ENCODE results near the gene GSN. TPM values are rescaled to one million over a fixed set of nuclear protein-coding genes. Genes with fewer than 3 reads are reported as not detected.

The GSN gene
- total RNA-seq, 4 donors from 2014 or later, result 3,140 to 6,734 (median 4,294) TPM

DNA sequence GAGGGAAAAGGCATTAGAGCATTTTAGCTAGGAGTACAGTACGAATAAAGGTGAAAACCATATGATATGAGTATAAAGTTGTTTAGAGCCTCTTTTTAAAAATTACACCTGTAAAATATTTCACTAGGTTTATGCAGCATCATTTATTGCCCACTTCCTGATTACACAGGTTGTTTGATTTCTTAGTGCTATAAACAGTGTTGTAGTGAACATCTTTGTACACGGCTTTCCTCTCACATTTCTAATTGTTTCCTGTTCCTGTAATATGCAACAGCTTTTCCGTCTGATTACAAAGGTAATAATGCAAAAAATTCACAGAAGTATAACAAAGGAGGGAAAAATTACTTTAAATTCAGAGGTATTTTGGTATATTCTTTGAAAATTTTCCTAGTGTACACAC lies 89.0 kb downstream of the GSN start:
- TF ChIP-seq, protein P1, sequence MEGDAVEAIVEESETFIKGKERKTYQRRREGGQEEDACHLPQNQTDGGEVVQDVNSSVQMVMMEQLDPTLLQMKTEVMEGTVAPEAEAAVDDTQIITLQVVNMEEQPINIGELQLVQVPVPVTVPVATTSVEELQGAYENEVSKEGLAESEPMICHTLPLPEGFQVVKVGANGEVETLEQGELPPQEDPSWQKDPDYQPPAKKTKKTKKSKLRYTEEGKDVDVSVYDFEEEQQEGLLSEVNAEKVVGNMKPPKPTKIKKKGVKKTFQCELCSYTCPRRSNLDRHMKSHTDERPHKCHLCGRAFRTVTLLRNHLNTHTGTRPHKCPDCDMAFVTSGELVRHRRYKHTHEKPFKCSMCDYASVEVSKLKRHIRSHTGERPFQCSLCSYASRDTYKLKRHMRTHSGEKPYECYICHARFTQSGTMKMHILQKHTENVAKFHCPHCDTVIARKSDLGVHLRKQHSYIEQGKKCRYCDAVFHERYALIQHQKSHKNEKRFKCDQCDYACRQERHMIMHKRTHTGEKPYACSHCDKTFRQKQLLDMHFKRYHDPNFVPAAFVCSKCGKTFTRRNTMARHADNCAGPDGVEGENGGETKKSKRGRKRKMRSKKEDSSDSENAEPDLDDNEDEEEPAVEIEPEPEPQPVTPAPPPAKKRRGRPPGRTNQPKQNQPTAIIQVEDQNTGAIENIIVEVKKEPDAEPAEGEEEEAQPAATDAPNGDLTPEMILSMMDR (IDR thresholded peaks at IDR 0.05), result no peak
- ATAC-seq (ENCODE audit: low FRiP score) (no peak), DNase-seq (ENCODE audit: low spot score) (no peak)

GRCh38 chr9:121358751-121359150 lies 90.8 kb downstream of the GSN start:
- ATAC-seq (ENCODE audit: low FRiP score), result no peak
- DNase-seq (ENCODE audit: low spot score), result no peak
- TF ChIP-seq, protein P1 (IDR thresholded peaks at IDR 0.05), result no peak

DNA sequence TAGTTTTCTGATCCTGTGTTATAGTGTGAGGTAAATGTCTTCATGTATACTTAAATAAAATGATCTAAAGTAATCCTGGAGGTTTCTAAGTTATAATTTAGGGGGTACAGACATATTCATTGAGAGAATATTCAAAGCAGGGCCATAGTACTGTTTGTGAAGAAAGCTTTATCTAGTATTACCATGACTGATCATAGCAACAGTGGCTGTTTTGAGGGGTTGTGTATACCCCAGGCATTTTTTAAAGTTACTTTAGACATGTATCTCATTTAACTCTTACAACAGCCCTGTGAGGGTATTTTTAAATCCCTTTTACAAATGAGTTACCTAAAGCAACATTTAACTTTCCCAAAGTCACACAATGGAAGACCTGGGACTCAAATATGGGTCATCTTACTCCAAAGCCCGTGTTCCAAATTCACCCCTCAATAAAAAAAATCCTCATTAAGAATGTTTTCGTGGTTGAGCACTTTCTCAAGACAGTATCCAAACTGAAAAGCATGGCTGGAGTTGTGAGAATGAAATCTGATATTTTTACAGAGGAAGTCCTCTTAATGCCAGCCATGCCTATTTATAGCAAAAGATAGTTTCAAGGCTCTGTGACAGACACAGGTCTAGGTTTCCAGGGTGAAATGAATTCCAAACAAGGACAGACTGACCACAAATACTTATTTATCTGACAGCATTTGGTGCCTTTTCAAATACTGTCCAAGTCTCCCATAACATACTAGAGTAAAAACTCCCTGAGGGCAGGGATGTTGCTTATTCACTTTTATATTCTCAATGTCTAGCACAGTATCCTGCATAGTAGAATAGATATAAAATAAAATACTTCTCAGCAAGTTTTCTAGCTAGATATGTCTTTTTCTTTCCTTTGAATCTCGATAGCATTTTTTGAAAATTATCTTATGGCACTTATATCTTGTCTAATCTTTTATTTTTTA lies 91.7 kb downstream of the GSN start:
- DNase-seq (ENCODE audit: low spot score), result no peak
- TF ChIP-seq, protein P1 (IDR thresholded peaks at IDR 0.05), result no peak
- no peak for ATAC-seq (ENCODE audit: low FRiP score)

DNA sequence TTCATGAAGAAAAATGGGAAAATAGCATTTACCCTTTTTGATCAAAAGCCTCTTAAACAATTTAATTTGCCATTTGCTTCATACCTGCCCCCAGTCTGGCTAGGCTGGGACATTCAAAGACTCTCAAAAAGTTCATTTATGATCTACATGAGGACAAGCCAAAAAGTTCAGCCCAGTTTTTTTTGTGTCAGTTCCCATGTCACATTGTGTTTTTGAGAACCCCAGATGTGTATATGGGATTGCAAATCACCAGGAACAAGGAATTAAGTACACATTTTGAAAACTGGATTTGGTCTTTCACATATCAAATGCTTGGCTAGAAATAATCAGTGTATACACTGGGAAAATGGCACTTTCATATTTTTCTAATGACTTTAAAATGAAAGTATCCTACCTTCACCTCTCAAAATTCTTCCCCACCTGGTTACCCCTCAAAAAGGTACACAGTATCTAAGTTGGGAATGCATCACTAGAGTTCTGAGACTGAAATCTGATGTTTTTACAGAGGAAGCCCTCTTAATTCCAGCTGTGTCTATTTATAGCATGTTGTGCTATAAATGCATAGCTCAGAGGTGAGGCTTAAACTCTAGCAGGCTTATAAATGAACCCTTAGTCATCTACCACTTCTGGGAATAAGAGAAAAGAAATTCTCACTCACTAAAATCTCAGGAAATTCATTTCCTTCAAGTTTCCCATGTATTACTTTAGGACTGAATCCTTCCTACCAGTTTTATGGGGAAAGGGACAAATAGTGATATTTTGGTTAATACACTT lies 92.8 kb downstream of the GSN start:
- ATAC-seq (ENCODE audit: low FRiP score) (peak; percentile 62), DNase-seq (ENCODE audit: low spot score) (no peak)
- TF ChIP-seq, protein P1 (IDR thresholded peaks at IDR 0.05), result no peak

- peak; percentile 78 for ATAC-seq (ENCODE audit: low FRiP score)
- TF ChIP-seq, protein P1 (IDR thresholded peaks at IDR 0.05), result no peak
- no peak for DNase-seq (ENCODE audit: low spot score)
These were observed 95.1 kb downstream of the GSN start for GRCh38 chr9:121362813-121363621.

DNA sequence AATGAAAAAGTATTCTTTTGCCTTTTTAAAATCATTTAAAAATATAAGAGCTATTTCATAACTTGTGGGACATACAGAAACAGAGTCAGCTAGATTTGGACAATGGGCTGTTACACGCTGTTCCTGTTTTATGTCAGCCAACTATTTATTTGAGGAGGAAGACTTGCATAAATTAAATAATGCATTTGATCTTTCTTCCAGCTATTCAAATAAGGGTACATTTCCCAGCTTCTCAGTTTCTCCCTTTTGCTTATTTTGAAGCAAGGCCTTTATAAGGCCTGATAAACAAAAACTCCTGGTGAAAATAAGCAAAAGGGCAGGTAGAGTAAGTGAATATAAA lies 95.6 kb downstream of the GSN start:
- ATAC-seq (ENCODE audit: low FRiP score) (no peak), DNase-seq (ENCODE audit: low spot score) (no peak)
- TF ChIP-seq, protein P1 (IDR thresholded peaks at IDR 0.05), result no peak
